DND-41 (cell line): ENCODE results near the gene CACNA2D4.

Experiments
- ATAC-seq: fragments of 200-7000 bp; cut with Tn5 transposase; 3 replicates; pipeline ENCODE4 v1.9.1; 2021; ENCODE audit warnings: low read depth; ENCODE audit not compliant: insufficient read depth
- DNase-seq: peaks from one replicate; pipeline ENCODE4 v3.0.0-alpha.2; 2020
- H2AFZ ChIP-seq: 2 replicates; pipeline ENCODE4 v1.6.0; 2012; ENCODE audit warnings: low read depth, low read length
- H3K27ac ChIP-seq: 2 replicates; pipeline ENCODE4 v1.5.1; 2012; ENCODE audit warnings: low read length, inconsistent platforms
- H3K27me3 ChIP-seq: fragments of 200-600 bp; sonication (generic); 2 replicates; pipeline ENCODE4 v1.6.0; 2012; ENCODE audit warnings: low read length, mild to moderate bottlenecking, inconsistent platforms; ENCODE audit not compliant: insufficient read depth, poor library complexity
- H3K36me3 ChIP-seq: 2 replicates; pipeline ENCODE4 v1.5.1; 2012; ENCODE audit warnings: low read length, inconsistent platforms; ENCODE audit not compliant: insufficient read depth
- H3K4me1 ChIP-seq: 2 replicates; pipeline ENCODE4 v1.5.1; 2012; ENCODE audit warnings: mild to moderate bottlenecking, low read length; ENCODE audit not compliant: insufficient read depth
- H3K4me2 ChIP-seq: 2 replicates; pipeline ENCODE4 v1.6.0; 2012; ENCODE audit warnings: mild to moderate bottlenecking, moderate library complexity, low read length, inconsistent platforms; ENCODE audit not compliant: insufficient read depth
- H3K4me3 ChIP-seq, 2 experiments: fragments of 200-600 bp in 1 of 2; shearing (Covaris generic) in 1 of 2; 2 replicates each; pipeline ENCODE4 v1.5.1; 2012 to 2016; ENCODE audit warnings: inconsistent platforms in 2 of 2, low read length in 2 of 2, mild to moderate bottlenecking in 2 of 2, low read depth in 1 of 2, moderate library complexity in 1 of 2
- H3K79me2 ChIP-seq: 2 replicates; pipeline ENCODE4 v1.6.0; 2012; ENCODE audit warnings: low read length, inconsistent platforms; ENCODE audit not compliant: insufficient read depth
- H3K9ac ChIP-seq: 2 replicates; pipeline ENCODE4 v1.6.0; 2012; ENCODE audit warnings: low read depth, mild to moderate bottlenecking, inconsistent platforms, low read length, moderate library complexity
- H3K9me3 ChIP-seq: 2 replicates; pipeline ENCODE4 v1.5.1; 2012; ENCODE audit warnings: low read length, moderate library complexity, mild to moderate bottlenecking, inconsistent platforms; ENCODE audit not compliant: insufficient read depth, severe bottlenecking
- H4K20me1 ChIP-seq: 2 replicates; pipeline ENCODE4 v1.6.0; 2012; ENCODE audit warnings: low read length; ENCODE audit not compliant: insufficient read depth
- EZH2 ChIP-seq: IDR thresholded peaks from 3 replicates; pipeline ENCODE4 v1.6.1; 2012; ENCODE audit warnings: borderline replicate concordance, low read depth, mild to moderate bottlenecking, moderate library complexity, low read length, inconsistent platforms; ENCODE audit not compliant: severe bottlenecking
- TF ChIP-seq, protein P1 (sequence below): IDR thresholded peaks from 2 replicates; pipeline ENCODE4 v1.5.1; 2012; ENCODE audit warnings: borderline replicate concordance, low read length, moderate library complexity, mild to moderate bottlenecking; ENCODE audit not compliant: poor library complexity, severe bottlenecking; ENCODE audit errors: extremely low read depth

The CACNA2D4 gene

DNA sequence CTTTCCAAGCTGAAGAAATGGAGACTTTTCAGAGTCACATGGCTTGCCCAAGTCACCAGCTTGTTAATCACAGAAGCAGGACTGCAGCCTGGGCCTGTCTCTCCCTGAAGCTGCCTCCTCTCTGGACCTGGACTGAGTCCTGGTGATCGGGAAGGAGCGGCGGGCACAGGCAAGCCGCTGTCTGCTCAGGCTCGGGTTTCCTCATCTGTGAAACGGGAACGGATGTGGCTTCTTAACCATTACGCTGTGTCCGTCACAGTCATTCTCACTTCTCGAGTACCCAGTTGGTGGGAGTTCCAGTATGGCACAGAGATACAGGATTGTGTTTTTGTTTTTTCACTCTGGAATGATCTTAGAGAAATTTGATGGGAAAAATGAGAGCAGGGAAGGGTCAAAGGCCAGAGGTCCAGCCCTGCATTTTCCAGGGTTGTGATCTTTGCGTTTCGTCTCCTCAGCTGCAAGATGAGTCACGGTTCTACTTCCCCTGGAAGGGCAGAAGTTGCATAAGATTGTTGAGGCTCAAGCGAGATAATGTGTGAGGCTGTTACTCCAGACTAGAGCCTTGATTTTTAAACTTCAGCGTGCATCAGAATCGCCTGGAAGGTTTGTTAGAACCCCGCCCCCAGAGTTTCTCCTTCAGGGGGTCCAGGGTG lies 105.7 kb downstream of the CACNA2D4 start:
- no peak for ATAC-seq
- no peak overlapping the region for H3K9ac ChIP-seq
- H4K20me1 ChIP-seq, result no peaks in the 10 kb centered on the region
- H3K79me2 ChIP-seq, result no peaks in the 10 kb centered on the region
- no peak overlapping the region for H3K4me3 ChIP-seq
- no peak for TF ChIP-seq EZH2
- TF ChIP-seq, protein P1, sequence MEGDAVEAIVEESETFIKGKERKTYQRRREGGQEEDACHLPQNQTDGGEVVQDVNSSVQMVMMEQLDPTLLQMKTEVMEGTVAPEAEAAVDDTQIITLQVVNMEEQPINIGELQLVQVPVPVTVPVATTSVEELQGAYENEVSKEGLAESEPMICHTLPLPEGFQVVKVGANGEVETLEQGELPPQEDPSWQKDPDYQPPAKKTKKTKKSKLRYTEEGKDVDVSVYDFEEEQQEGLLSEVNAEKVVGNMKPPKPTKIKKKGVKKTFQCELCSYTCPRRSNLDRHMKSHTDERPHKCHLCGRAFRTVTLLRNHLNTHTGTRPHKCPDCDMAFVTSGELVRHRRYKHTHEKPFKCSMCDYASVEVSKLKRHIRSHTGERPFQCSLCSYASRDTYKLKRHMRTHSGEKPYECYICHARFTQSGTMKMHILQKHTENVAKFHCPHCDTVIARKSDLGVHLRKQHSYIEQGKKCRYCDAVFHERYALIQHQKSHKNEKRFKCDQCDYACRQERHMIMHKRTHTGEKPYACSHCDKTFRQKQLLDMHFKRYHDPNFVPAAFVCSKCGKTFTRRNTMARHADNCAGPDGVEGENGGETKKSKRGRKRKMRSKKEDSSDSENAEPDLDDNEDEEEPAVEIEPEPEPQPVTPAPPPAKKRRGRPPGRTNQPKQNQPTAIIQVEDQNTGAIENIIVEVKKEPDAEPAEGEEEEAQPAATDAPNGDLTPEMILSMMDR, result no peak
- H3K4me2 ChIP-seq, result no peak overlapping the region
- no peak overlapping the region for H2AFZ ChIP-seq
- no peaks in the 10 kb centered on the region for H3K36me3 ChIP-seq
- no peak for DNase-seq
- H3K27ac ChIP-seq, result no peak overlapping the region
- H3K4me1 ChIP-seq, result no peaks in the 10 kb centered on the region
- H3K9me3 ChIP-seq, result no peaks in the 10 kb centered on the region
- H3K27me3 ChIP-seq, result peaks cover 4% of the 10 kb centered on the region

DNA sequence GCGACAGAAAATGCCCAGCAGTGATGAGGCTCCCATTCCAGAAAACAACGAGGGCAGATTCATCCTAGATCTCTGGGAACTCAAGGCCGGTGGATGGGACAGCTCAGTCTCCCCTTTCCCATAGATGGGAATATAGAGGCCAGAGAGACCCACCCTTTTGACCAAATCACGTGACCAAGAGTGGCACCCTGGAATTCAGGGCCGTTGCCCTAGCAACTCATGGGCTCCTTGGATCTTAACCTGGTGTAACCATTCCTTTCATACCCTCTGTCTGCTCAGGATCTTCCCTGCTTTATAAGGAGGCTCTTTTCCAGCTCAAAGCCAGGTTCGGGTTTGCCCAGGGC lies 106.5 kb downstream of the CACNA2D4 start:
- no peak overlapping the region for H3K9ac ChIP-seq
- no peaks in the 10 kb centered on the region for H3K36me3 ChIP-seq

DNA sequence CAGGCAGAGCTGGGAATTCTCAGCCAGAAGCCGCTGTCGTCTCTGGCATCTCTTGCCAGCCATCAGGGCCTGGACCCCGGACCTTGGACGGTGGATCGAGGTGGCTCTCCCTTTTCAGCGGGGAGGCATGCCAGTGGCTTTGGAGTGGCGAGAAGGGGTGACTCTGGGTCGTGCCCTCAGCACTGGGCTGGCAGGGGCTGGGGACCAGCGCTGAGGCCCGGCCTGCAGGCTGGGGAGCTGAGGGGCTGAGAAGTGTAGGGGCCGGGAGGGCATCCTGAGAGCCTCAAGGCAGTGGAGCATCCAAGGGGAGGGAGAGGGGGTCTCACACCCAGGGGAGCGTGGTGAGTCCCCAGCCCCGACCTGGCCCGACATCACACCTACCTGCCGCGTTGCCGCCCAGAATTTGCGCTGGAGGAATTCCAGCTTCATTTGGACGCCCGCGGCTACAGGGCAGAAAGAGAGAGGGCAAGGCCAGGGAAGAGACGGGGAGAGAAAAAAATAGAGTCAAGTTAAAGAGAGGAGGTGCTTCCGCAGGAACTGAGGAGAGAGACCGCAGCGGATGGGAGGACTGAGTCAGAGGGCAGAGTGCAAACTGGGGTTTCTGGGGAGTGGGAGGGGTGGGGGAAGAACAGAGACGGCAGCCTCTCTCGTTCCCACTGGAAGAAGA lies 107.0 kb downstream of the CACNA2D4 start:
- H3K27me3 ChIP-seq, result peaks cover 4% of the 10 kb centered on the region
- no peak overlapping the region for H3K4me2 ChIP-seq
- no peak for DNase-seq
- no peaks in the 10 kb centered on the region for H3K9me3 ChIP-seq
- H3K4me3 ChIP-seq, result no peak overlapping the region
- no peaks in the 10 kb centered on the region for H3K4me1 ChIP-seq
- ATAC-seq, result no peak
- H4K20me1 ChIP-seq, result no peaks in the 10 kb centered on the region
- no peaks in the 10 kb centered on the region for H3K79me2 ChIP-seq
- no peaks in the 10 kb centered on the region for H3K36me3 ChIP-seq
- no peak overlapping the region for H3K9ac ChIP-seq
- TF ChIP-seq, protein P1, result no peak
- no peak for TF ChIP-seq EZH2
- H3K27ac ChIP-seq, result no peak overlapping the region
- no peak overlapping the region for H2AFZ ChIP-seq

More for the DNA sequence above, 106.5 kb downstream of the CACNA2D4 start:
- Histone ChIP-seq H3K4me3 (no peak overlapping the region), H3K4me1 (no peaks in the 10 kb centered on the region), H3K9me3 (no peaks in the 10 kb centered on the region), H4K20me1 (no peaks in the 10 kb centered on the region), H3K27ac (no peak overlapping the region), H3K79me2 (no peaks in the 10 kb centered on the region), H2AFZ (no peak overlapping the region), H3K27me3 (peaks cover 4% of the 10 kb centered on the region), H3K4me2 (no peak overlapping the region)
- ATAC-seq (no peak), DNase-seq (no peak)
- TF ChIP-seq, protein P1, result no peak
- TF ChIP-seq EZH2, result no peak
